HepG2 (cell line): ENCODE measurements around the gene CS. TPM values are rescaled to one million over a fixed set of nuclear protein-coding genes. Genes with fewer than 3 reads are reported as not detected.

Source experiments
- ATAC-seq: fragments of 200-7000 bp; cut with Tn5 transposase; 3 replicates; pipeline ENCODE4 v1.9.1; 2020; ENCODE audit warnings: mild to moderate bottlenecking, moderate library complexity
- BruUV-seq: library from RNA; stranded (reverse); fragments of 400-500 nt; replicated peaks from 2 replicates; lab custom pipeline; 2021; lab: Mats Ljungman, UMichigan
- CTCF ChIA-PET: fragments of 300-600 bp; formaldehyde crosslinking; extraction: SDS; loops from one replicate; lab custom pipeline; 2021; ENCODE audit warnings: low total read pairs, inconsistent platforms, low intra/inter-chr PET ratio; lab: Yijun Ruan, JAX
- POLR2A ChIA-PET: fragments of 350-600 bp; sonication (Branson Sonifier 250); formaldehyde crosslinking; loops from one replicate; lab custom pipeline; 2020; ENCODE audit warnings: antibody characterized with exemption, inconsistent platforms; lab: Yijun Ruan, JAX
- DNase-seq: peaks from one replicate; pipeline ENCODE4 v3.0.0-alpha.2; 2015; ENCODE audit warnings: low spot score
- FAIRE-seq: peaks from 3 replicates; lab custom pipeline; 2011; peaks lifted over from hg19 to GRCh38; lab: Jason Lieb, UNC
- H2AFZ ChIP-seq: one replicate; pipeline ENCODE4 v1.6.1; 2011; ENCODE audit warnings: low read length, inconsistent platforms
- H3K27ac ChIP-seq: fragments of 300-600 bp; 3 replicates; pipeline ENCODE4 v1.8.0; 2011; ENCODE audit warnings: mixed run types, mild to moderate bottlenecking, mixed read lengths, low read length, inconsistent platforms; ENCODE audit not compliant: insufficient read depth; ENCODE audit errors: extremely low read length
- H3K27me3 ChIP-seq, 2 experiments: fragments of 200-600 bp in 1 of 2; 2 replicates in 1 of 2; 3 replicates in 1 of 2; pipeline versions ENCODE4 v1.6.0 to v1.8.0; 2011; ENCODE audit warnings: low read length in 2 of 2, mild to moderate bottlenecking in 2 of 2, moderate library complexity in 2 of 2, inconsistent platforms in 1 of 2; ENCODE audit not compliant: insufficient read depth in 2 of 2, control insufficient read depth in 1 of 2
- H3K36me3 ChIP-seq, 2 experiments: fragments of 200-600 bp in 1 of 2; replicated peaks in 1 of 2; 2 replicates in 1 of 2; 3 replicates in 1 of 2; pipeline versions ENCODE4 v1.5.1 to v1.8.0; 2011; ENCODE audit warnings: low read length in 2 of 2, inconsistent platforms in 1 of 2; ENCODE audit not compliant: insufficient read depth in 2 of 2, control insufficient read depth in 1 of 2
- H3K4me1 ChIP-seq: 2 replicates; pipeline ENCODE4 v1.5.1; 2012; ENCODE audit warnings: low read length, inconsistent platforms; ENCODE audit not compliant: insufficient read depth
- H3K4me2 ChIP-seq: 2 replicates; pipeline ENCODE4 v1.6.0; 2011; ENCODE audit warnings: low read depth, low read length, inconsistent platforms
- H3K4me3 ChIP-seq, 3 experiments: fragments of 200-600 bp in 1 of 3; sonication (generic), shearing (Covaris generic) in 1 of 3; replicated peaks in 1 of 3; 2 replicates each; pipeline ENCODE4 v1.5.1; 2011 to 2016; ENCODE audit warnings: low read length in 3 of 3, inconsistent platforms in 2 of 3, low read depth in 2 of 3, mild to moderate bottlenecking in 2 of 3, control low read depth in 1 of 3, mixed read lengths in 1 of 3; ENCODE audit not compliant: insufficient read depth in 1 of 3
- H3K79me2 ChIP-seq: one replicate; pipeline ENCODE4 v1.6.1; 2011; ENCODE audit warnings: low read length, inconsistent platforms; ENCODE audit not compliant: insufficient read depth
- H3K9ac ChIP-seq: 2 replicates; pipeline ENCODE4 v1.6.0; 2011; ENCODE audit warnings: mild to moderate bottlenecking, low read depth, low read length, inconsistent platforms; ENCODE audit not compliant: insufficient read depth
- H3K9me3 ChIP-seq: 2 replicates; pipeline ENCODE4 v1.5.1; 2012; ENCODE audit warnings: mild to moderate bottlenecking, low read length
- H4K20me1 ChIP-seq: 2 replicates; pipeline ENCODE4 v1.6.0; 2011; ENCODE audit warnings: inconsistent platforms, mild to moderate bottlenecking, low read length, moderate library complexity; ENCODE audit not compliant: insufficient read depth
- ARID3A ChIP-seq: IDR thresholded peaks from 2 replicates; pipeline ENCODE4 v1.6.1; 2012; ENCODE audit warnings: low read depth, low read length, improper control_type of control experiment
- BCLAF1 ChIP-seq: fragments of 450-650 bp; IDR thresholded peaks from 2 replicates; pipeline ENCODE4 v1.6.1; 2017; ENCODE audit warnings: mild to moderate bottlenecking
- KDM5A ChIP-seq: fragments of 200-600 bp; sonication (generic); IDR thresholded peaks from 2 replicates; pipeline ENCODE4 v1.7.0; 2018; ENCODE audit warnings: antibody characterized with exemption, mild to moderate bottlenecking, low read length, borderline replicate concordance
- NFKB2 ChIP-seq: sonication (generic); formaldehyde crosslinking; IDR thresholded peaks from 2 replicates; pipeline ENCODE4 v1.4.0; 2020; ENCODE audit warnings: missing genetic modification reagents, borderline replicate concordance
- TRIM24 ChIP-seq: sonication (generic); formaldehyde crosslinking; IDR thresholded peaks from 2 replicates; pipeline ENCODE4 v1.8.0; 2022; ENCODE audit warnings: mild to moderate bottlenecking, missing genetic modification reagents
- ZBTB34 ChIP-seq: sonication (generic); formaldehyde crosslinking; IDR thresholded peaks from 2 replicates; pipeline ENCODE4 v1.8.0; 2022; ENCODE audit warnings: mild to moderate bottlenecking, missing genetic modification reagents
- ZBTB46 ChIP-seq: sonication (generic); formaldehyde crosslinking; IDR thresholded peaks from 2 replicates; pipeline ENCODE4 v1.4.0; 2020; ENCODE audit warnings: mild to moderate bottlenecking, missing genetic modification reagents, borderline replicate concordance
- ZNF121 ChIP-seq: sonication (generic); formaldehyde crosslinking; IDR thresholded peaks from 2 replicates; pipeline ENCODE4 v1.5.0; 2020; ENCODE audit warnings: mild to moderate bottlenecking, missing genetic modification reagents
- ZNF503 ChIP-seq: sonication (generic); formaldehyde crosslinking; IDR thresholded peaks from 2 replicates; pipeline ENCODE4 v1.4.0; 2020; ENCODE audit warnings: missing genetic modification reagents
- ZNF75D ChIP-seq: sonication (generic); formaldehyde crosslinking; IDR thresholded peaks from 2 replicates; pipeline ENCODE4 v1.8.1; 2023; ENCODE audit warnings: missing genetic modification reagents, mild to moderate bottlenecking, borderline replicate concordance
- WGBS: methylation state at CpG from one replicate; pipeline ENCODE4 v1.1.6; 2017; ENCODE audit warnings: low lambda C conversion rate; 5-methylcytosine and 5-hydroxymethylcytosine counted together
- in situ Hi-C: cut with HindIII; loops from 2 replicates; pipeline ENCODE4 v1.10.0; 2017; ENCODE audit warnings: low pct_unique_long_range_greater_than_20kb; ENCODE audit not compliant: extremely low pct_ligation_motif_present
- intact Hi-C: fragments of 100-400 bp; cut with micrococcal nuclease; formaldehyde crosslinking; loops from one replicate; pipeline ENCODE4 v1.10.0; 2022; ENCODE audit not compliant: unreplicated experiment
- polyA plus RNA-seq, 8 experiments: library from polyadenylated mRNA; depleted of rRNA in 3 of 8; stranded (reverse) in 7 of 8; unstranded in 1 of 8; fragments of >200 nt; fragmentation: Illumina TruSeq in 4 of 8; extraction: Trizol in 4 of 8; gene quantifications; 2 replicates each; pipeline versions ENCODE4 v1.2.1 to v1.2.3, GENCODE V29; 2011 to 2016; ENCODE audit warnings: low read depth in 4 of 8, missing spikeins in 1 of 8, mixed read lengths in 1 of 8; ENCODE audit not compliant: insufficient read depth in 1 of 8
- total RNA-seq, 5 experiments: library from RNA; depleted of rRNA; stranded (reverse); fragments of >200 nt; fragmentation: Illumina TruSeq; extraction: Trizol; gene quantifications; 2 replicates each; pipeline ENCODE4 v1.2.3, GENCODE V29; 2016; ENCODE audit warnings: low read depth in 1 of 5

CS gene
- total and polyA plus RNA-seq, 2 of the 13 experiments (the other 11 are each of a cell fraction or from before 2014, with no cell fraction given), result 173 to 175 TPM

GRCh38 chr12:56339158-56339422 lies 39.0 kb upstream of the CS start:
- FAIRE-seq (no peak), DNase-seq (no peak), ATAC-seq (no peak)
- intact Hi-C loops, result no loop called here
- Histone ChIP-seq H3K9me3 (no peaks in the 10 kb centered on the region), H2AFZ (no peak overlapping the region), H4K20me1 (no peaks in the 10 kb centered on the region), H3K36me3 (peaks cover 2 to 17% of the 10 kb centered on the region in 2 experiments), H3K27ac (no peak overlapping the region), H3K27me3 (no peaks in the 10 kb centered on the region; a peak in 1 of 5 replicates), H3K79me2 (no peaks in the 10 kb centered on the region), H3K4me3 (no peak overlapping the region), H3K4me2 (no peak overlapping the region), H3K4me1 (peaks cover 45% of the 10 kb centered on the region), H3K9ac (no peak overlapping the region)
- ChIA-PET CTCF (no interaction called here), POLR2A (interaction anchor here (1.5 to 3.3 kb wide), 4 partner anchors 21 to 72 kb away, joined by 5 to 20 read pairs (median 8); partner anchors contain the start of genes APOF, CNPY2, COQ10A and STAT2)
- in situ Hi-C loops, result no loop called here
- 77% methylated on average over 1 of the region's 1 CpG for WGBS
- no TSS peak for BruUV-seq
- TF ChIP-seq ZNF121, result no peak
- no peak for TF ChIP-seq BCLAF1
- no peak for TF ChIP-seq TRIM24 (CRISPR knock-in tag)
- no peak for TF ChIP-seq KDM5A
- TF ChIP-seq ZNF75D (CRISPR knock-in tag), result no peak
- 0 out of 2 replicates have a peak, but pooled peaks have one; percentile 55 for TF ChIP-seq ZBTB46
- TF ChIP-seq ZBTB34, result no peak
- no peak for TF ChIP-seq ARID3A
- TF ChIP-seq NFKB2, result no peak
- TF ChIP-seq ZNF503 (CRISPR knock-in tag), result no peak
